Stimulated activated CD4-positive, alpha-beta T cell treated with anti-CD3 and anti-CD28 coated beads, Interleukin-2, amount 100 ng/mL, for 24 hours (primary cell): ENCODE measurements around the gene EIF3K.
"Not testable (repeated sequence)": the region's sequence is repeated elsewhere in the genome, so short reads cannot be mapped to it uniquely, and the experiment has no call there.

ENCODE experiments used
- DNase-seq, 2 donors: peaks; one replicate each; pipeline ENCODE4 v3.0.0-alpha.2; 2020

EIF3K gene

GRCh38 chr19:38619361-38620174, 580 bp downstream of the EIF3K start:
- no peak for DNase-seq

DNA sequence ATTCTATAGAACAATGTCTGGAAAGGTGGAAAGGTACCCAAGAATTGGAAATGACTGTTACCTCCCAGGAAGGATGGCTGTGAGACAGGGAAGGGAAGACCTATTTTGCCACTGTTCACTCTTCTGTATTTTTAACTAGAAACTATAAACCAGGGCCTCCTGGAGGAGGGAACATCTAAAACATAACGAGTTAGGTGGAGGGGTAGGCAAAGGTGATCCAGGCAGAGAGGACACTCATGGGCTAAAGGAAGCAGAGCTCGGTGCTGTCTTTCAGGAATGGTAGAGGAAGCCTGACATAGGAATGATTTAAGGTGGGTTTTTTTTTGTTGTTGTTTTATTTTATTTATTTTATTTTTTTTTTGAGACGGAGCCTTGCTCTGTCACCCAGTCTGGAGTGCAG, 5.8 kb downstream of the EIF3K start:
- DNase-seq: no peak

GRCh38 chr19:38626401-38626800, 7.4 kb downstream of the EIF3K start:
- no peak for DNase-seq

GRCh38 chr19:38629568-38629967, 10.6 kb downstream of the EIF3K start:
- DNase-seq: no peak

- DNase-seq: not testable (repeated sequence)
Observed at GRCh38 chr19:38631301-38631700, 12.3 kb downstream of the EIF3K start.

GRCh38 chr19:38631811-38632475, 13.0 kb downstream of the EIF3K start:
- DNase-seq: not testable (repeated sequence)

DNA sequence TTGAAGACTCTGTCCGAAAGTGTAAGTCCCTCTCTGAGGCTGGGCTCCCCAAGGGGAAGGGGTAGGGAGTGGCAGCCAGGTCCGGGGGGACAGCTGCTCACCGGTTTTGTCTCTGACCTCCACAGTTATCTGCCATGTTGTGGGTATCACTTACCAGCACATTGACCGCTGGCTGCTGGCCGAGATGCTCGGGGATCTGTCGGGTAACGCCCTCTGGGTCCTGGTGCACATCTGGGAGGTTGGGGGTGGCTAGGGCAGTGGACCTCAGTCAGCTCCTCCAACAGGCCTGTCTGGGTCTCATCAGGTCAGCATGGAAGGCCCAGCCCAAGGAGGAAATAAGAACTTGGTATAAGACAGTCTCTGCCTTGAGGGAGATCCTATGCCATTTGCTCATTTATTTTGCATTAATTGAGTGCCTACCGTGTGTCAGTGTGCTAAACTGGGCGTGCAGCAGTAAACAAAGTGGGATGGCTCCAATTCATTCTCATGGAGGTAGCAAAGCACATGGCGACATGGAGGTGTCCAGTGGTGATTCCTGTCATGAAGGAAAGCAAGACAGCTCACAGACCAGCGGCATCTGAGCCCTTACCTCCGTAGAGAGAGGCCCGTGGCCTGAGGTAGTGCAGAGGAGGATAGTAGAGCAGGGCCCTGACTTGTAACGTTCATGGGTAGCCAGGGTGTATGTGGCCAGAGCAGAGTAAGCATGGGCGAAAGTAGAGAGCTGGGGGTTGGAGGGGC, 13.7 kb downstream of the EIF3K start:
- no peak for DNase-seq

- DNase-seq: peak; percentile 80 to 81
Observed at GRCh38 chr19:38634757-38635482, 15.9 kb downstream of the EIF3K start.

DNA sequence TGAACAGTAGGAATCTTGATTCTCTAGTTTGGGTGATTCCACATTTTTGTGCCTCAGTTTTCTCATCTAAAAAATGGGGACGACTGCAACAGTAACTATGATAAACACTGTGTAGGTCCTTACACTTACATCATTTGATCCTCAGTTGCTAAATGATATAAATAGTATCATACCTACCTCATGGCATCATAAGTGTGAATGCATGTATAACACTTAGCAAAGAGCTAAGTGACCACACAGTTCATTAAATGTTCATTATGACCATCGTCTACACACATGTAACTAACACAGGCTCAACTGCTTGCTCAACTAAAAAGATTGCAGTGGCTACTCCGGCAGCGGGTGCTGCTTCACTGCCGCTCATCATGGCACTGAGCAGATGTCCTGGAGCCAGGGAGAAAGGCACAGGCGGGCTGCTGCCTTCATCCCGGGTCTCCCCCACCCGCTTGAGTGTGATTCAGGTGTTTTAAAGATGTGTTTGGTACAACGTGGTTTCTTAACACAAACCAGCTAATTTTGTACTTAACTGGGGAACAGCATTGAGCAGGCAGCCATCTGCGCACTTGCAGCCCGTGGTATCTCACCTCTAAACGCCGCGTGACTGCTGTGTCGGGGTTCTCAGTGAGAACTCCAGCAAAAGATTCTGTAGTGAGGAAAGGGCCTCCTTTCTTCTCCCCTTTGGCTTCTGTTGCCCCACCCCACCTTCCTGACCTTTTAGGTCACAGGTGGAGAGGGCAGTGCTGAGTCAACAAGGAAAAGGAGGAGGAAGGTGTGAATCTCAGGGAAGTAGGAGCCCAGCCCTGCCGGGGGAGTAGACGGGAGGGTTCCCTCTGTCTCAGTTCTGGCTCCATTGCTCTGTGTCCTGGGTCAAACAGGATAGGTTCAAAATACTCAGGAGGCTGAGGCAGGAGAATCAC, 16.8 kb downstream of the EIF3K start:
- no peak for DNase-seq

DNA sequence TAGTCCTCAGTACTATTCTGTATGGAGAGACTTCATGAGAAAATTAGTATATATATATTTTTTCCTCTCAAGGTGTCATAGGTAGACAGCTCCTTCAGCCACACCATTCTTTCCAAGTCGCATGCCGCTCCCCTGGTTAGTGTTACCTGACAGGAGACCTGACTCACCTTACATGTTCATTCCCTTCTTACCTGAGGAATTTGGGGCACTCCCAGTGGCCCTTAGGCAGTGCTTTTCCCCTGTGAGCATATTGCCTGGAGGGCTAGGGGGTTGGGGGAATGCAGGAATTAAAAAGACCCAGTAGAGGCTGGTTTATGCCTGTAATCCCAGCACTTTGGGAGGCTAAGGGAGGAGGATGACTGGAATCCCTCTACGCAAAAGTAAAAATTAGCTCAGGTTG, 19.5 kb downstream of the EIF3K start:
- DNase-seq: no peak

DNA sequence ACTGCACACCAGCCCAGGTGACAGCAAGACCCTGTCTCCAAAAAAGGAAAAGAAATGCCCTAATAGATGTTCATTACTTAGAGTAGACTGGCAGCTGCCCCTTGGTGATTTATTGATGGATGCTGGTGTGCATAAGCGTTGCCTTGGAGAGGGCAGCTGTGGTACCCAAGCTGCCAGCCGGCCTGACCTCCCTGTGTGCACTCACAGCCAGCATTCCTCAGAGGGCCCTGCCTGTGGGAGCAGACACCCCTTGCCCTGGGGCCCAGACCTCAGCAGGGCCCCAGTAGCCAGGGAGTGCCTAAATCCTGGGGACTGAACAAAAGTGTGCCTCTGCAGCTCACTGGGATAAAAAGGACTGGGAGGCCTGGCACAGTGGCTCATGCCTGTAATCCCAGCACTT, 20.7 kb downstream of the EIF3K start:
- DNase-seq: no peak

GRCh38 chr19:38640368-38640767, 21.4 kb downstream of the EIF3K start:
- DNase-seq: no peak

DNA sequence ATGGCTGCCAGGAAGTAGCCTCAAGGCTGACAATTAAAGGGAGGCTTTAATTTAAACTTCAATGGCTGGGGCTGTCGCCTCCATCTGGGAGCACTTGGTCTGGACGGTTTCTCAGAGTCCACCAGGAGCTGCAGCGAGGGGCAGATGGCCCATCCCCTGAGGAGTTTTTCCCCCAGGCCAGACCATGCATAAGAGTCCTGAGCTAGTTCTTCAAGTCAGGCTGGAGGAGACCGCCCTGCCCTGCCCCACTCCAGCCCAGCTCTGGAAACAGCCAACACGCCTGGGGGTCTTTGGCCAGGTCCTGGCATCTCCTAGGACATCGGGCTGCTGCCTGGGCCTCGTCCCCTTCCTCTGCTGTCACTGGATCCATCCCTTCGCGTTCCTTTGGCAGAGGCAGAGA, 23.2 kb downstream of the EIF3K start:
- DNase-seq: no peak

GRCh38 chr19:38644719-38645118, 25.7 kb downstream of the EIF3K start:
- DNase-seq: no peak

DNA sequence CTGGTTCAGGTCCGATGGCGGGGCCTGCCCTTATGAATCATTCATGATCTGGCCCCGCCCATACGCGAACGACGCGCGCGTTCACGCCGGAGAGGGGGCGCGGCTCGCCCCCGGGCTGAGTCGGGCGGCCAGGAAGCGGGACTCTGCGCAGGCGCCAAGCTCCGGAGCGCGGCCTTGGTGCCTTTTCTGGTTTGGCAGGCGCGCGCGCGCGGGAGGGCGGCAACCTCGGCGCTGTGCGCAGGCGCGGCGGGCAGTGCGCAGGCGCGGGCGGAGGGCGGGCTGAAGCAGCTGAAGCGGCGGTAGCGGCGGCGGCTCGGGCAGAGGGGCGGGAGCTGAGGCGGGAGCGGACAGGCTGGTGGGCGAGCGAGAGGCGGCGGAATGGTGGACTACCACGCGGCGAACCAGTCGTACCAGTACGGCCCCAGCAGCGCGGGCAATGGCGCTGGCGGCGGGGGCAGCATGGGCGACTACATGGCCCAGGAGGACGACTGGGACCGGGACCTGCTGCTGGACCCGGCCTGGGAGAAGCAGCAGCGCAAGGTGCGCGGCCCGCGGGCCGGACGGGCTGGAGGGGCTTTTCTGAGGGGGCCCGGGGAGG, 28.5 kb downstream of the EIF3K start, which contains the start of gene ACTN4:
Gene ACTN4, plus strand, starts transcription at position 282 of the 598 bp plus-strand sequence. Its CDS starts 97 bp downstream, at position 379.
- DNase-seq: peak; percentile 100

- no peak for DNase-seq
Observed at GRCh38 chr19:38647966-38648768, 29.2 kb downstream of the EIF3K start.

DNA sequence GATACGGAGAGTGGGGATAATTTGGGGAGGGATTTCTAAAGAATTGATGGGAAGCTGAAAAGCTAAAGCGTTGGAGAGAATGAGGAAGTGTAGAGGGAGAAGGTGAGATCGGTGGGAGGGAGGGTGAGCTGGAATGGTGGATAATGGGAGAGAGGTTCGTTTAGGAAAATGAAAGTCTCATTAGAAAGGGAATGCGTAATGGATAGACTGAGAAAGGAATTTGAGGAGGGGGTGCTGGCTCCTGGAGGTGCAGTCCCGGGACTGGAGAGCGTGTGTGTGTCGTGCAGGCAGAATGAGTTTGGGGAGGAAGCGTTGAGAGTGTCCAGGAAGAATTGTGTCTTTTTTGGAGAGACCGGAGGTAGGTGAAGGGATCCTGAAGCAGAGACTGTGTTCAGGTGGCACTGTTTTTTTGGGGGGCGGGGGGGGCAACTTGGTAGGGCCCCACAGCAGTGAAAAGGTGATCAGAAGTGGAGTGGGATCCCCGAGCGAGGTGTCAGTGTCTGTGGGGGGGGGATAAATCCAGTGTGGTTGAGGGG, 29.8 kb downstream of the EIF3K start:
- DNase-seq: no peak

DNA sequence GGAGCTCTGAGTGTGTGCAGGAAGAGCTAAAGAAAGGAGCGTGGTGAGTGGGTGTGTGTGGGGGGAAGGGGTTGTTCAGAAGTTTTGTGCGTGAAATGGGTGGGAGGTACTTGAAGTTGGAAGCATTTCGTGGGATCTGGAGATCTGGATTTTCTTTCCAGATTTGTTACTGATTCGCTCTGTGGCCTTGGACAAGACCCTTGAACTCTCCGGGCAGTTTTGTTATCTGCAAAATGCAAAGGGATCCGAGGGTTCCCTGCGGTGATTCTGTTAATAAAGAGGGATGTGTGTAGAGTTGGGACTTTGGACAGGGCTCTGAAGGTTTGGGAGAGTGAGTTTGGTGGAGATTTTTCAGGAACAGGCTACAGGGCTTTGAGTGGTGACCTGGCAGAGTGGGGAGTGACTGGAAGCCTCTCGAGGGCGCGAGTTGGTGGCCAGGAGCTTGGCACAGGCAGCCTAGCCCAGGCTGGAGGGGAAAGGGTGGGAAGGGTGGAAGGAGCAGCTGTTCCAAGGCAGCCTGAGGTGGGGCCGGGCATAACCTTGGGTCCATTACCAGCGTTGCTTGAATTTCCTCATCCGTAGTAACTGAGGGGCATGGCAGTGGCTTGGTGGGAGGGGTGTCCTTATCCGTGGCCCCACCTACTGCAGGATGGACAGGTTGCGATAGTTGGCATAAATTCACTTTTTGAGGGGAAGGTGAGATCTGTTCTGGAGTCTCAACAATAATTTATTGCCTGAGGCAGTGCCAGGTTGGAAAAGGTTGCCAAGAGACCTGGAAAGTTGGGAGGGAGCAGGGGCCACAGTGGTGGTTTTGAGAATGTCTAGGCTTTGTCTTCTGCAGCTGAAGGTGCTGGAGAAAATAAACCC, 30.6 kb downstream of the EIF3K start:
- DNase-seq: no peak

DNA sequence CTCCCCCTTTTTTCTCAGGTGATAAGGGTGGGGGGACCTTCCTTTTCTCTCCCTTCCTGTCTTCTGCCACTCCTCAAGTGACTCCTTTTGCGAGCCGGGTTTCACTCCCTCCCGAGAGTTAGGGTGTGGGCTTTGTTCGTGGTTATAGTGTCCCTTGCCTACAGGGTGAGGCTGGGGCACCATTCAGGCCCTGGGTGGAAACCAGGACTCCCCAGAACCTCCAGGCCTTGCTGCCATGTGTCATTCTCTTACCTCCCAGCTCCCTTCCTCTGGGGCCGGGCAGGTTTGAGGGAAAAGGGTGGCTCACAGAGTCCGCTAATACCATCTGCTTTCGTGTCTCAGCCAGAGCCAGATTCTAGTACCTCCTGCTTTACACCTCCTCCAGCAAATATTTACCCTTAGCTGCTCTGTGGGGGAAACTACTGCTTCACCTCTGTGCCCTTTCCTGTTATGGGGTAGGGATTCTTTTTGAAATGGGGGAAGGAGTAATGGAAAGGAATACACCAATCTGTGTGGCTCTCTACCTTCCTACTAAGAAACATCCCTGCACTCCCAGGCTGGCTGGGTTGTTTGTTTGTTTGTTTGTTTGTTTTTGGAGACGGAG, 31.3 kb downstream of the EIF3K start:
- DNase-seq: no peak
